HFF-Myc (cell line): Measurements from ENCODE around the gene KIF3C.

ENCODE experiments used
- DNase-seq: peaks from one replicate; pipeline ENCODE4 v3.0.0-alpha.2; 2011; ENCODE audit warnings: low read depth; ENCODE audit errors: extremely low read depth
- H3K4me3 ChIP-seq: replicated peaks from 2 replicates; pipeline ENCODE4 v1.5.1; 2011; ENCODE audit warnings: low read depth, mild to moderate bottlenecking, control low read depth, low read length
- CTCF ChIP-seq: IDR thresholded peaks from 2 replicates; pipeline ENCODE4 v1.5.1; 2012; ENCODE audit warnings: mild to moderate bottlenecking, low read depth, low read length, control low read depth; ENCODE audit errors: missing control alignments

The KIF3C gene

DNA sequence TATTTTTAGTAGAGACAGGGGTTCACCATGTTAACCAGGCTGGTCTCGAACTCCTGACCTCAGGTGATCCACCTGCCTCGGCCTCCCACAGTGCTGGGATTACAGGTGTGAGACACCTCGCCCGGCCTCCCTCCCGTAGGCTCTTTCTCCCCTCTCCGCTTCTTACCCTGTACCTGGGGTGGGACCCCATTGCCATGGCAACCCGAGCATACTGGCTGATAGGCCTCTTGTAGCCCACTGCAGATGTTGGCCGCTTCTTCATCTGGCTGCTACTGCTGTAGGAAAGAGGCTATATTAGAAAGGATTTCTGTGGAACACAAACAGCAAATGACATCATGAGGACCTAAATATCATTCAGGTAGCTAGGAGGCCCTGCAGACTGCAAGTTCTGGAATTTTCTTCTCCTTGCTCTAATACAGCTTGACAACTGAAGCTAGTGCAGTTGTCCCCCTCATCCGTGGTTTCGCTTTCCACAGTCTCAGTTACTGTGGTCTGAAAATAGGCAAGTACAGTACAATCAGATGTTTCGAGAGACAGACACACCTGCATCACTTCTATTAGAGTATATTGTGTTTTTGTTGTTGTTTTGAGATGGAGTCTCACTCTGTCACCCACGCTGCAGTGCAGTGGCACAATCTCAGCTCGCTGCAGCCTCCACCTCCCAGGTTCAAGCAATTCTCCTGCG lies 52.4 kb downstream of the KIF3C start:
- TF ChIP-seq CTCF = no peak
- H3K4me3 ChIP-seq = no peak overlapping the region
- DNase-seq = no peak

DNA sequence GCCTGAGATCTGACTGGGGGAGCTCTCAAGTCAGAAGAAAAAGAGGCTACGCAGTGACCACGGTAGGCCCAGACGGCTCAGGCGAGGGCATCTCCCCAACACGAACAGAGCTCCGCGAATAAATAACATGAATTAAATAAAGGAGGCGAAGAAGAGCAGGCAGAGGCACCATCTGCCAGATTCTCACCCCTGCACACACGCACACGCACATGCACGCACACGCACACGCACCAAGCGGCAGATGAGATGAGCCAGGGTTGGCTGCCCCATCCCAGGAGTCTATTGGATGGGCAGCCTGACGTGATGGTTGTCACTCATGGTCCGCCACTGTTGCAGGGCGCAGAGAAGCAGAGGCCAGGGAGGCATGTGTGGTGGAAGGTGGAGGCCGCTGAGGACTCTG lies 53.6 kb downstream of the KIF3C start:
- no peak for TF ChIP-seq CTCF
- no peak for DNase-seq
- H3K4me3 ChIP-seq = no peak overlapping the region

DNA sequence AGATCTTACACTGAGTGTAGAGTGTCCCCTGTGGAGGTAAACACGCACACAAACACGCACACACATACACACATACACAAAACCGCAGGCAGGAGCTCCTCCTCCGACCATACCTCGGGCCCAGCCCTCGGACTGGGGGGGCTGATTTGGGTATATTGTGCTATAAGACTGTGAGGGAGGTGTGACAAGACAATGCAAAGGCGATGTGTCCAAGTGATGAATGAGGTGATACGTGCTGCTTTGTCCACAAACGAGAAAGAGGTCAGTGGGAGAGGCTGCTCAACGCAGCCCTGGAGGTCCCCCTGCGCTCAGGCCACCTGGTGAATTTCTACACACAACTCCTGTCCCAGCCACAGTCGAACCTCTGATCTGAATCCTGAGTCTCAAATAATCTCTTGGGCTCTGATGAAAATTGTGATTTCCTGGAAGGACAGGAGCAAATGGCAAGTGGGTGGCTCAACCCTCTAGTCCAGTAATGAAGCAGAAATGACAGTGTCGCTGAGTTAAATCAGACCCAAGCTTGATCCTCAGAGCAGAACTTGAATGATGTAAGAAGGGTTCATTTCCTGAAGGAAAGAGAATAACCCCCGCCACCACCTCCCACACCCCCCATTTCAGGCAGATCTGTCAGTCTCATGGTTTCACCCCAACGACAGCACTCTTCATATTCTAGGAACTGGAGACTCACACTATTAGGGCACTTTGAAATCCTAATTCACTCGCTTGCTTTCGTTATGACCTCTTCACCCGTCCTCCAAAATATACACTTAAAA lies 55.1 kb downstream of the KIF3C start:
- no peak for TF ChIP-seq CTCF
- DNase-seq = no peak
- H3K4me3 ChIP-seq = no peak overlapping the region

GRCh38 chr2:25922501-25922900 lies 59.8 kb downstream of the KIF3C start:
- no peak overlapping the region for H3K4me3 ChIP-seq
- no peak for TF ChIP-seq CTCF
- no peak for DNase-seq

DNA sequence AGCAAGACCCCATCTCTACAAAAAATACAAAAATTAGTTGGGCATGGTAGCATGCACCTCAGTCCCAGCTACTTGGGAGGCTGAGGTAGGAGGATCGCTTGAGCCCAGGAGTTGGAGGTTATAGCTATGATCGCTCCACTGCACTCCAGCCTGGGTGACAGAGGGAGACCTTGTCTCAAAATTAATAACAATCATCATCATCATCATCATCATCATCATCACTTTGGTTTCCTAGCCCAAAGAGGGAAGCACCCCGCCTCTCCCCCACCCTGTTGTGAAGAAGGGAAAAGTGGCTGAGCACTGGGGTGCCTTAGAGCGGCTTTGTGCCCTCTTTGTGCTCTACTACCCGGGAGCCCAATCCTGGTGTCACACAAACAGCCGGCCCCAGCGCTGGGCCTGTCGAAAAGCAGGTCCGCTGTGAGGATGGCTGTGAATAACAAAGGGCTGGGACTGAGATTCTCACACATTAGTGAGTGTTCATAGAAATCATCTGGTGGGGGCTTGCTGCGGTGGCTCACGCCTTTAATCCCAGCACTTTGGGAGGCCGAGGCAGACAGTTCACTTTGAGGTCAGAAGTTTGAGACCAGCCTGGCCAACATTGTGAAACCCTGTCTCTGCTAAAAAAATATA lies 61.4 kb downstream of the KIF3C start:
- TF ChIP-seq CTCF = no peak
- no peak overlapping the region for H3K4me3 ChIP-seq
- no peak for DNase-seq

GRCh38 chr2:25920336-25920735 lies 62.0 kb downstream of the KIF3C start:
- peak; percentile 38 for DNase-seq

More at GRCh38 chr2:25920336-25920735, 62.0 kb downstream of the KIF3C start:
- TF ChIP-seq CTCF = no peak
- H3K4me3 ChIP-seq = no peak overlapping the region
